Progenitor cell of endocrine pancreas (in vitro differentiated cells): ENCODE measurements around the gene PPIH. TPM values are rescaled to one million over a fixed set of nuclear protein-coding genes. Genes with fewer than 3 reads are reported as not detected.

Experiments
- DNase-seq: peaks from one replicate; pipeline ENCODE4 v3.0.0; 2021; ENCODE audit warnings: low spot score; ENCODE audit not compliant: unreplicated experiment
- H3K27ac Mint-ChIP-seq: 2 replicates; pipeline ENCODE4 v1.8.0; 2021; ENCODE audit warnings: mild to moderate bottlenecking, moderate library complexity, mixed read lengths
- H3K27me3 Mint-ChIP-seq: 2 replicates; pipeline ENCODE4 v1.8.0; 2021; ENCODE audit warnings: mixed read lengths
- H3K36me3 Mint-ChIP-seq: 2 replicates; pipeline ENCODE4 v1.8.0; 2022; ENCODE audit warnings: mixed read lengths; ENCODE audit not compliant: insufficient read depth
- H3K4me1 Mint-ChIP-seq: 2 replicates; pipeline ENCODE4 v1.8.0; 2021; ENCODE audit warnings: low read depth, mixed read lengths
- H3K4me3 Mint-ChIP-seq: 2 replicates; pipeline ENCODE4 v1.8.0; 2021; ENCODE audit warnings: low read depth, mild to moderate bottlenecking, moderate library complexity, mixed read lengths
- H3K9me3 Mint-ChIP-seq: 2 replicates; pipeline ENCODE4 v1.8.0; 2021; ENCODE audit warnings: low read depth, mixed read lengths
- CTCF ChIP-seq: fragments of 200-600 bp; sonication (generic); IDR thresholded peaks from one replicate; pipeline ENCODE4 v1.5.0; 2021; ENCODE audit warnings: antibody characterized with exemption, mild to moderate bottlenecking; ENCODE audit not compliant: unreplicated experiment
- total RNA-seq: library from RNA; stranded (reverse); gene quantifications from 2 replicates; pipeline ENCODE4 v1.2.1, GENCODE V29; 2021

PPIH gene
- total RNA-seq, 1 donor from 2014 or later, result 53.4 TPM

- Mint-ChIP-seq H3K27ac (peak overlapping the region; percentile 95), H3K4me1 (peaks cover 47% of the 10 kb centered on the region), H3K4me3 (peak overlapping the region; percentile 91), H3K27me3 (no peaks in the 10 kb centered on the region), H3K36me3 (peaks cover 17% of the 10 kb centered on the region), H3K9me3 (no peaks in the 10 kb centered on the region)
- no peak for TF ChIP-seq CTCF
- DNase-seq, result peak; percentile 48
These were observed 24.7 kb downstream of the PPIH start for GRCh38 chr1:42682739-42683531.

GRCh38 chr1:42684139-42684538, 25.9 kb downstream of the PPIH start:
- Mint-ChIP-seq H3K27ac (peak overlapping the region; percentile 95), H3K4me3 (peak overlapping the region; percentile 91), H3K27me3 (no peaks in the 10 kb centered on the region), H3K9me3 (no peaks in the 10 kb centered on the region), H3K36me3 (peaks cover 17% of the 10 kb centered on the region), H3K4me1 (peaks cover 55% of the 10 kb centered on the region)
- no peak for TF ChIP-seq CTCF
- no peak for DNase-seq

GRCh38 chr1:42686418-42686817, 28.2 kb downstream of the PPIH start:
- peak overlapping the region; percentile 45 for H3K27ac Mint-ChIP-seq

GRCh38 chr1:42689912-42690311, 31.7 kb downstream of the PPIH start:
- H3K27ac Mint-ChIP-seq, result peak overlapping the region; percentile 83
- no peak for DNase-seq
- no peak overlapping the region for H3K4me3 Mint-ChIP-seq
- H3K9me3 Mint-ChIP-seq, result no peaks in the 10 kb centered on the region
- peaks cover 13% of the 10 kb centered on the region for H3K36me3 Mint-ChIP-seq
- no peaks in the 10 kb centered on the region for H3K27me3 Mint-ChIP-seq
- H3K4me1 Mint-ChIP-seq, result peaks cover 83% of the 10 kb centered on the region
- TF ChIP-seq CTCF, result no peak

More at GRCh38 chr1:42686418-42686817, 28.2 kb downstream of the PPIH start:
- H3K27me3 Mint-ChIP-seq, result no peaks in the 10 kb centered on the region
- no peaks in the 10 kb centered on the region for H3K9me3 Mint-ChIP-seq
- DNase-seq, result no peak
- peaks cover 17% of the 10 kb centered on the region for H3K36me3 Mint-ChIP-seq
- H3K4me1 Mint-ChIP-seq, result peaks cover 66% of the 10 kb centered on the region
- H3K4me3 Mint-ChIP-seq, result no peak overlapping the region
- TF ChIP-seq CTCF, result no peak

- Mint-ChIP-seq H3K27me3 (no peaks in the 10 kb centered on the region), H3K27ac (peak overlapping the region; percentile 91), H3K4me1 (peaks cover 81% of the 10 kb centered on the region), H3K4me3 (no peak overlapping the region), H3K9me3 (no peaks in the 10 kb centered on the region), H3K36me3 (peaks cover 18% of the 10 kb centered on the region)
- no peak for DNase-seq
- TF ChIP-seq CTCF, result peak; percentile 38
These were observed 32.4 kb downstream of the PPIH start for GRCh38 chr1:42690477-42691156.
